ENCODE measurements around the gene STXBP4. TPM values are rescaled to one million over a fixed set of nuclear protein-coding genes. Genes with fewer than 3 reads are reported as not detected.

Gene STXBP4
- polyA plus RNA-seq = 1 to 10 TPM in 1 of 3 donors, under 1 TPM in 1, not detected in 1; 0.58 to 5.9 TPM

- no peak within 1 kb of the TSS for H3K4me3 Mint-ChIP-seq
- DNase-seq = peak; percentile 93 to 94 (median 93)
- H3K27me3 Mint-ChIP-seq (ENCODE audit: low read depth in 3 of 3) = peaks cover 0 to 6% (median 0%) of the 10 kb centered on the region in 3 donors
- peak within 1 kb of the TSS in 1 of 6 donors; percentile 59 for H3K27ac Mint-ChIP-seq
- peaks cover 0 to 2% (median 0%) of the 10 kb centered on the region in 3 donors for H3K36me3 Mint-ChIP-seq
- peaks cover 20 to 24% of the 10 kb centered on the region in 2 donors for H3K4me1 Mint-ChIP-seq
- no peaks in the 10 kb centered on the region for H3K9me3 Mint-ChIP-seq
Measured at GRCh38 chr17:54968262-54968987, at the start of gene STXBP4, which contains the start of gene COX11. Gene STXBP4 (plus strand): TSS chr17:54968765. CDS start chr17:54986220, 17,455 bp downstream. Gene COX11 (minus strand): TSS chr17:54968654. CDS start chr17:54968646, 8 bp downstream.

- peaks cover 2 to 12% (median 6%) of the 10 kb centered on the region in 6 donors for H3K9me3 Mint-ChIP-seq
- H3K27me3 Mint-ChIP-seq (ENCODE audit: low read depth in 3 of 3) = peaks cover 0 to 14% (median 0%) of the 10 kb centered on the region in 3 donors
- peaks cover 0 to 7% (median 0%) of the 10 kb centered on the region in 3 donors for H3K36me3 Mint-ChIP-seq
- H3K4me3 Mint-ChIP-seq = no peak overlapping the region
- DNase-seq = no peak
- H3K4me1 Mint-ChIP-seq = no peaks in the 10 kb centered on the region
- no peak overlapping the region for H3K27ac Mint-ChIP-seq
Measured at GRCh38 chr17:54919425-54919824, 49.1 kb upstream of the STXBP4 start.

GRCh38 chr17:54920819-54921218 lies 47.7 kb upstream of the STXBP4 start:
- Mint-ChIP-seq H3K27ac (no peak overlapping the region), H3K27me3 (ENCODE audit: low read depth in 3 of 3) (peaks cover 0 to 15% (median 2%) of the 10 kb centered on the region in 3 donors), H3K9me3 (peaks cover 2 to 12% (median 6%) of the 10 kb centered on the region in 6 donors), H3K4me3 (no peak overlapping the region), H3K4me1 (no peaks in the 10 kb centered on the region), H3K36me3 (peaks cover 0 to 7% (median 0%) of the 10 kb centered on the region in 3 donors)
- DNase-seq = no peak

GRCh38 chr17:54924405-54924804 lies 44.2 kb upstream of the STXBP4 start:
- H3K4me1 Mint-ChIP-seq = no peaks in the 10 kb centered on the region
- no peak overlapping the region for H3K27ac Mint-ChIP-seq

GRCh38 chr17:54927525-54927924 lies 41.0 kb upstream of the STXBP4 start:
- H3K27ac Mint-ChIP-seq = no peak overlapping the region
- no peak for DNase-seq
- H3K36me3 Mint-ChIP-seq = no peaks in the 10 kb centered on the region
- no peaks in the 10 kb centered on the region for H3K9me3 Mint-ChIP-seq
- no peaks in the 10 kb centered on the region for H3K4me1 Mint-ChIP-seq
- H3K27me3 Mint-ChIP-seq (ENCODE audit: low read depth in 3 of 3) = peaks cover 1 to 8% (median 2%) of the 10 kb centered on the region in 3 donors
- H3K4me3 Mint-ChIP-seq = no peak overlapping the region

More at GRCh38 chr17:54924405-54924804, 44.2 kb upstream of the STXBP4 start:
- Mint-ChIP-seq H3K9me3 (no peaks in the 10 kb centered on the region), H3K36me3 (no peaks in the 10 kb centered on the region), H3K27me3 (ENCODE audit: low read depth in 3 of 3) (peaks cover 1 to 11% (median 2%) of the 10 kb centered on the region in 3 donors), H3K4me3 (no peak overlapping the region)
- DNase-seq = no peak

- no peak overlapping the region for H3K27ac Mint-ChIP-seq
- H3K9me3 Mint-ChIP-seq = no peaks in the 10 kb centered on the region
- no peaks in the 10 kb centered on the region for H3K4me1 Mint-ChIP-seq
- peaks cover 0 to 2% (median 2%) of the 10 kb centered on the region in 3 donors for H3K27me3 Mint-ChIP-seq (ENCODE audit: low read depth in 3 of 3)
- no peak for DNase-seq
- H3K36me3 Mint-ChIP-seq = peaks cover 0 to 3% (median 0%) of the 10 kb centered on the region in 3 donors
- no peak overlapping the region for H3K4me3 Mint-ChIP-seq
Measured at GRCh38 chr17:54932711-54933110, 35.9 kb upstream of the STXBP4 start.

GRCh38 chr17:54933921-54934320 lies 34.6 kb upstream of the STXBP4 start:
- Mint-ChIP-seq H3K36me3 (peaks cover 0 to 3% (median 0%) of the 10 kb centered on the region in 3 donors), H3K27me3 (ENCODE audit: low read depth in 3 of 3) (peaks cover 0 to 2% (median 0%) of the 10 kb centered on the region in 3 donors), H3K27ac (no peak overlapping the region), H3K4me3 (no peak overlapping the region), H3K4me1 (no peaks in the 10 kb centered on the region), H3K9me3 (no peaks in the 10 kb centered on the region)
- no peak for DNase-seq

GRCh38 chr17:54935471-54935870 lies 33.1 kb upstream of the STXBP4 start:
- Mint-ChIP-seq H3K27ac (no peak overlapping the region), H3K27me3 (ENCODE audit: low read depth in 3 of 3) (peaks cover 0 to 2% (median 0%) of the 10 kb centered on the region in 3 donors), H3K4me3 (no peak overlapping the region), H3K36me3 (peaks cover 0 to 3% (median 0%) of the 10 kb centered on the region in 3 donors), H3K9me3 (no peaks in the 10 kb centered on the region), H3K4me1 (no peaks in the 10 kb centered on the region)
- DNase-seq = no peak

- no peak overlapping the region for H3K27ac Mint-ChIP-seq
- no peaks in the 10 kb centered on the region for H3K9me3 Mint-ChIP-seq
- peaks cover 0 to 3% (median 0%) of the 10 kb centered on the region in 3 donors for H3K36me3 Mint-ChIP-seq
- H3K4me3 Mint-ChIP-seq = no peak overlapping the region
- H3K4me1 Mint-ChIP-seq = no peaks in the 10 kb centered on the region
- peaks cover 0 to 3% (median 2%) of the 10 kb centered on the region in 3 donors for H3K27me3 Mint-ChIP-seq (ENCODE audit: low read depth in 3 of 3)
- DNase-seq = no peak
Measured at GRCh38 chr17:54937018-54937417, 31.5 kb upstream of the STXBP4 start.

GRCh38 chr17:54937426-54937825 lies 31.1 kb upstream of the STXBP4 start:
- Mint-ChIP-seq H3K27ac (no peak overlapping the region), H3K4me1 (no peaks in the 10 kb centered on the region), H3K4me3 (no peak overlapping the region), H3K36me3 (peaks cover 0 to 3% (median 0%) of the 10 kb centered on the region in 3 donors), H3K9me3 (no peaks in the 10 kb centered on the region), H3K27me3 (ENCODE audit: low read depth in 3 of 3) (peaks cover 0 to 3% (median 2%) of the 10 kb centered on the region in 3 donors)
- DNase-seq = no peak

- no peaks in the 10 kb centered on the region for H3K9me3 Mint-ChIP-seq
- H3K4me1 Mint-ChIP-seq = peaks cover 0 to 11% of the 10 kb centered on the region in 2 donors
- no peak overlapping the region for H3K4me3 Mint-ChIP-seq
- no peaks in the 10 kb centered on the region for H3K36me3 Mint-ChIP-seq
- no peak overlapping the region for H3K27ac Mint-ChIP-seq
- DNase-seq = no peak
- peaks cover 0 to 7% (median 3%) of the 10 kb centered on the region in 3 donors for H3K27me3 Mint-ChIP-seq (ENCODE audit: low read depth in 3 of 3)
Measured at GRCh38 chr17:54941285-54941684, 27.3 kb upstream of the STXBP4 start.

- no peaks in the 10 kb centered on the region for H3K36me3 Mint-ChIP-seq
- peaks cover 4 to 24% of the 10 kb centered on the region in 2 donors for H3K4me1 Mint-ChIP-seq
- DNase-seq = no peak
- peaks cover 3 to 10% (median 5%) of the 10 kb centered on the region in 3 donors for H3K27me3 Mint-ChIP-seq (ENCODE audit: low read depth in 3 of 3)
- H3K27ac Mint-ChIP-seq = no peak overlapping the region
- no peaks in the 10 kb centered on the region for H3K9me3 Mint-ChIP-seq
- H3K4me3 Mint-ChIP-seq = no peak overlapping the region
Measured at GRCh38 chr17:54944796-54945195, 23.8 kb upstream of the STXBP4 start.

GRCh38 chr17:54945231-54945630 lies 23.3 kb upstream of the STXBP4 start:
- no peak for DNase-seq
- Mint-ChIP-seq H3K36me3 (no peaks in the 10 kb centered on the region), H3K9me3 (no peaks in the 10 kb centered on the region), H3K27ac (no peak overlapping the region), H3K4me1 (peaks cover 4 to 24% of the 10 kb centered on the region in 2 donors), H3K27me3 (ENCODE audit: low read depth in 3 of 3) (peaks cover 3 to 10% (median 5%) of the 10 kb centered on the region in 3 donors), H3K4me3 (no peak overlapping the region)

GRCh38 chr17:54945671-54946070 lies 22.9 kb upstream of the STXBP4 start:
- H3K4me1 Mint-ChIP-seq = peaks cover 4 to 24% of the 10 kb centered on the region in 2 donors
- peaks cover 3 to 10% (median 5%) of the 10 kb centered on the region in 3 donors for H3K27me3 Mint-ChIP-seq (ENCODE audit: low read depth in 3 of 3)
- DNase-seq = no peak
- no peaks in the 10 kb centered on the region for H3K36me3 Mint-ChIP-seq
- no peak overlapping the region for H3K27ac Mint-ChIP-seq
- H3K9me3 Mint-ChIP-seq = no peaks in the 10 kb centered on the region
- no peak overlapping the region for H3K4me3 Mint-ChIP-seq

Measured in immature natural killer cell (primary cell).